Progenitor cell of endocrine pancreas (in vitro differentiated cells): ENCODE data around the gene KRTAP5-5. TPM values are rescaled to one million over a fixed set of nuclear protein-coding genes. Genes with fewer than 3 reads are reported as not detected.

Experiments
- DNase-seq: peaks from one replicate; pipeline ENCODE4 v3.0.0; 2021; ENCODE audit warnings: low spot score; ENCODE audit not compliant: unreplicated experiment
- H3K27ac Mint-ChIP-seq: 2 replicates; pipeline ENCODE4 v1.8.0; 2021; ENCODE audit warnings: mild to moderate bottlenecking, moderate library complexity, mixed read lengths
- H3K27me3 Mint-ChIP-seq: 2 replicates; pipeline ENCODE4 v1.8.0; 2021; ENCODE audit warnings: mixed read lengths
- H3K36me3 Mint-ChIP-seq: 2 replicates; pipeline ENCODE4 v1.8.0; 2022; ENCODE audit warnings: mixed read lengths; ENCODE audit not compliant: insufficient read depth
- H3K4me1 Mint-ChIP-seq: 2 replicates; pipeline ENCODE4 v1.8.0; 2021; ENCODE audit warnings: low read depth, mixed read lengths
- H3K4me3 Mint-ChIP-seq: 2 replicates; pipeline ENCODE4 v1.8.0; 2021; ENCODE audit warnings: low read depth, mild to moderate bottlenecking, moderate library complexity, mixed read lengths
- H3K9me3 Mint-ChIP-seq: 2 replicates; pipeline ENCODE4 v1.8.0; 2021; ENCODE audit warnings: low read depth, mixed read lengths
- total RNA-seq: library from RNA; stranded (reverse); gene quantifications from 2 replicates; pipeline ENCODE4 v1.2.1, GENCODE V29; 2021
- TF ChIP-seq, protein P1 (sequence below): fragments of 200-600 bp; sonication (generic); IDR thresholded peaks from one replicate; pipeline ENCODE4 v1.5.0; 2021; ENCODE audit warnings: antibody characterized with exemption, mild to moderate bottlenecking; ENCODE audit not compliant: unreplicated experiment

KRTAP5-5 gene
- total RNA-seq, 1 donor from 2014 or later = not detected

DNA sequence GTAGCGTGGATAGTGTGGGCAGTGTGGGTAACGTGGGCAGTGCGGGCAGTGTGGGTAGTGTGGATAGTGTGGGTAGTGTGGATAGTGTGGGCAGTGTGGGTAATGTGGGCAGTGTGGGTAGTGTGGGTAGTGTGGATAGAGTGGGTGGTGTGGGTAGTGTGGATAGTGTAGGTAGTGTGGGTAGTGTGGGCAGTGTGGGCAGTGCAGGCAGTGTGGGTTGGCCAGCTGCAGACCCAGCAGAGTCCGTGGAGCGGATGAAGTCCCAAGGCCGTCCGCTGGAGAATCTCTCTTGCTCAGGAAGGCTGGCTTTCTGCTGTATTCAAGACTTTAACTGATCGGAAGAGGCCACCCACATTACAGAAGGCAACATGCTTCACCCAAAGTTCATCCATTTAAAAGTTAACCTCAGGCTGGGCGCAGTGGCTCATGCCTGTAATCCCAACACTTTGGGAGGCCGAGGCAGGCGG, 41.4 kb downstream of the KRTAP5-5 start:
- Mint-ChIP-seq H3K27me3 (no peaks in the 10 kb centered on the region), H3K9me3 (no peaks in the 10 kb centered on the region), H3K4me3 (no peak overlapping the region), H3K4me1 (peaks cover 49% of the 10 kb centered on the region), H3K27ac (peak overlapping the region; percentile 27), H3K36me3 (peaks cover 2% of the 10 kb centered on the region)
- no peak for DNase-seq
- TF ChIP-seq, protein P1, sequence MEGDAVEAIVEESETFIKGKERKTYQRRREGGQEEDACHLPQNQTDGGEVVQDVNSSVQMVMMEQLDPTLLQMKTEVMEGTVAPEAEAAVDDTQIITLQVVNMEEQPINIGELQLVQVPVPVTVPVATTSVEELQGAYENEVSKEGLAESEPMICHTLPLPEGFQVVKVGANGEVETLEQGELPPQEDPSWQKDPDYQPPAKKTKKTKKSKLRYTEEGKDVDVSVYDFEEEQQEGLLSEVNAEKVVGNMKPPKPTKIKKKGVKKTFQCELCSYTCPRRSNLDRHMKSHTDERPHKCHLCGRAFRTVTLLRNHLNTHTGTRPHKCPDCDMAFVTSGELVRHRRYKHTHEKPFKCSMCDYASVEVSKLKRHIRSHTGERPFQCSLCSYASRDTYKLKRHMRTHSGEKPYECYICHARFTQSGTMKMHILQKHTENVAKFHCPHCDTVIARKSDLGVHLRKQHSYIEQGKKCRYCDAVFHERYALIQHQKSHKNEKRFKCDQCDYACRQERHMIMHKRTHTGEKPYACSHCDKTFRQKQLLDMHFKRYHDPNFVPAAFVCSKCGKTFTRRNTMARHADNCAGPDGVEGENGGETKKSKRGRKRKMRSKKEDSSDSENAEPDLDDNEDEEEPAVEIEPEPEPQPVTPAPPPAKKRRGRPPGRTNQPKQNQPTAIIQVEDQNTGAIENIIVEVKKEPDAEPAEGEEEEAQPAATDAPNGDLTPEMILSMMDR = no peak

DNA sequence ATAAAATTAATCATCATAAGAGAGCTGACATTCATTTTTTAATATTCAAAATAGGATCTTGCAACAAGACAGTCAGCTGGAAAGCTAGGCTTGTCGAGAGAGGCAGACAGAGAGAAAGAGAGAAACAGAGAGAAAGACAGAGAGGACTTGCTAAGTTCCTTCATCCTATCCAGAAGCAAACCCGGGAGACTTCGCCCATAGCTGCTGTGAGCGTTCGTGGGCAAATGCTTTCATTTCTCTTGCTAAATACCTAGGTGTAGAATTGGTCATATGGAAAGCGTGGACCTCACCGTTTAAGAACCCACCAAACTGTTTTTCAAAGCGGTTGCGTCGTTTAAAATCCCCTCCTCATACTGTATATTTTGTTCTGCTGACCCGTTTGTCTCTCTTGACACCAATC, 42.1 kb downstream of the KRTAP5-5 start:
- peaks cover 2% of the 10 kb centered on the region for H3K36me3 Mint-ChIP-seq
- DNase-seq = no peak
- H3K4me1 Mint-ChIP-seq = peaks cover 54% of the 10 kb centered on the region
- TF ChIP-seq, protein P1 = no peak
- no peaks in the 10 kb centered on the region for H3K27me3 Mint-ChIP-seq
- no peak overlapping the region for H3K4me3 Mint-ChIP-seq
- peak overlapping the region; percentile 3 for H3K27ac Mint-ChIP-seq
- H3K9me3 Mint-ChIP-seq = no peaks in the 10 kb centered on the region

DNA sequence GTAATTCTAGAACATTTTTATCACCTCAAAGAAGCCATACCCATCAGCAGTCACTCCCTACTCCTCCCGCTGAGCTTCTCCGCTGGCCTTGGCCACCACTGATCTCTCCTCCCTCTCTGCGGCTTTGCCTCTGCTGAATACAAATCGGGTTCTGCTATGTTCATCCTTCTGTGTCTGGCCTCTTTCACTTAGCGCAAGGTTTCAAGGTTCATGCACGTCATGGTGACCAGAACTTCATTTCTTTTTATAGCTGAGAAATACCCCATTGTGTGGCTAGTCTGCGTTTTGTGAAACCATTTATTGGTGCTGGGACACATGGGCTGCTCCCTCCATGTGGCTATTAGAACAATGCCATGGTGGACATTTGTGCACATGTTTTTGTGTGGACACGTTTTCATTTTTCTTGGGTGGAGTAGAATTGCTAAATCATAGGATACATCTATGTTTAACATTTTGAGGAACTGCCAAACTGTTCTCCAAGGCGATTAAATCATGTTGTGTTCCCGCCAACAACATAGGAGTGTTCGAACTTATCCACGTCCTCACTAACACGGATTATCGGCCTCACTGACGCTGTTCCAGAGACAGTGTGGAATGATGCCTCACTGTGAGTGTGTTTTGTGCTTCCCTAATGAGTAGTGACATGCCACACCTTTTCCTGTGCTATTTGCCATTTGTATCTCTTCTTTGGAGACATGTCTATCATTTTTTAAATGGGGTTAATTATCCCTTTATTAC, 43.2 kb downstream of the KRTAP5-5 start:
- DNase-seq = no peak
- Mint-ChIP-seq H3K36me3 (peaks cover 2% of the 10 kb centered on the region), H3K4me3 (no peak overlapping the region), H3K27me3 (no peaks in the 10 kb centered on the region), H3K4me1 (peaks cover 57% of the 10 kb centered on the region), H3K9me3 (no peaks in the 10 kb centered on the region), H3K27ac (peak overlapping the region; percentile 87)
- TF ChIP-seq, protein P1 = no peak

DNA sequence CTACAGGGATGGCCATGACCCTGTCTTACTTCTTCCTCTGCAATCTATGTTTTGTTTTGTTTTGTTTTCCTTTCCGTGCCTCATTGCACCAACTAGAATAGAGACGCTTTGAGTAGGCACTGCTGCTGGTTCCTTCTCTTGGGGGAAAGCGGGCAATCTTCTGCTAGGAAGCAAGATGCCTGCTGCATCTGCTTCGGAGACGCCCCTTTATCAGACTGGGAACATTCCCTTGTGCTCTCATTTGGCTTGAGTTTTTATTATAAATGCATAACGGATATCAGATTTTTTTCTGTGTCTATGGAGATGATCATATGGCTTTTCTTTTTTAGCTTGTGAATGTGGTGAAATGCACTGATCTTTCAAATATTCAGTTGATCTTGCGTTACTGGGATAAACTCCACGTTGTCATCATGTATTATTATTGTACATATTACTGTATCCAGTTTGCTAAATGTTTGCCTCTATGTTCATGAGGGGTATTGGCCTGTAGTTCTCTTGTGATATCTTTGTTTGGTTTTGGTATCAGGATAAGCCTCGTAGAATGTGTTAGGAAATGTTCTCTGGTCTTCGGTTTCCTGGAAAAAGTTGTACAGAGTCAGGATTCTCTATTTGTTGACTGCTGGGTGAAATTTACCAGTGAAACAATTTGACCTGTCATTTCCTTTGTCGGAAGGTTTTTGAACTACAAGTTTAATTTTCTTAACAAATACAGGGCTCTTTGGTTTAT, 44.0 kb downstream of the KRTAP5-5 start:
- Mint-ChIP-seq H3K9me3 (no peaks in the 10 kb centered on the region), H3K27me3 (no peaks in the 10 kb centered on the region)

More for the DNA sequence above, 44.0 kb downstream of the KRTAP5-5 start:
- Mint-ChIP-seq H3K36me3 (peaks cover 2% of the 10 kb centered on the region), H3K4me1 (peaks cover 51% of the 10 kb centered on the region), H3K27ac (peak overlapping the region; percentile 87), H3K4me3 (no peak overlapping the region)
- TF ChIP-seq, protein P1 = no peak
- no peak for DNase-seq
